ENCODE data around the gene CD44. TPM values are rescaled to one million over a fixed set of nuclear protein-coding genes. Genes with fewer than 3 reads are reported as not detected.

Gene CD44
- total RNA-seq, 1 experiment from 2014 or later, result 6.1 TPM

DNA sequence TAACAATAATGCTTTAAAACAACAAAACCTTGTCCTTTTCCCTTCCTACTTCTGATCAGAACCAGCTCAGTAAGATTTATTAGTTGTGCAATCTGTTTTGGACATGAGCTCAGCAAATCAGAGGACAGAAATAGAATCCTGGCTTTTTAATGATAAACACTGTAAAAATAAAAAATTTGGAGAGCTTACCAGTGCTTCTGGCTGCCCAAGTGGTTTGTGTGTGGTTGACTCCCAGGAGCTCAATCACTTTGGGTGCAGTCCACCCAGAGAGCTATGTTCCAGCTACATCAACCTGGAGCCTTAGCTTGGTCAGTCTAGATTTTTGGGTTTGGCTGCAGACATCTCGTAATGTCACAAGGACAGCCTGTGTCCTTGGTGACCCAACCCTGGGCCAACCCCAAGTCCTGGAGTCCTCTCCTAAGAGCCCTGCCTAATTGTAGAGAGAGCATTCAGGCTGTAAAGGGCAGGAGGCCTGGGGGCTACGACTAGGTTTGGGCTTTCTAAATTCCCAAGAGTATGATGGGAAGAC lies 28.5 kb downstream of the CD44 start:
- Histone ChIP-seq H3K79me1 (ENCODE audit: insufficient read depth, low read depth, low read length, poor library complexity, severe bottlenecking) (no peaks in the 10 kb centered on the region), H3K27me3 (ENCODE audit: insufficient read depth, low read length) (no peaks in the 10 kb centered on the region), H3K4me1 (ENCODE audit: insufficient read depth, low read length) (peaks cover 6% of the 10 kb centered on the region; the same call in 1 of the 2 replicates)

More for the DNA sequence above, 28.5 kb downstream of the CD44 start:
- Mint-ChIP-seq H3K27ac (no peak overlapping the region), H3K4me1 (peaks cover 12 to 14% of the 10 kb centered on the region in 2 experiments), H3K4me3 (no peak overlapping the region), H3K27me3 (ENCODE audit: low read depth) (no peaks in the 10 kb centered on the region), H3K9me3 (no peaks in the 10 kb centered on the region), H3K36me3 (ENCODE audit: insufficient read depth in 1 of 3, low read depth in 3 of 3) (no peaks in the 10 kb centered on the region)
- H4K20me1 ChIP-seq (ENCODE audit: control insufficient read depth, insufficient read depth, insufficient read length), result no peaks in the 10 kb centered on the region
- H2BK120ac ChIP-seq (ENCODE audit: low read depth, low read length, poor library complexity, severe bottlenecking), result no peak overlapping the region
- no CpG with 5 or more reads among the region's 2 CpGs for WGBS (ENCODE audit: extremely low coverage, insufficient read length, low lambda C conversion rate)
- no peak overlapping the region for H2BK20ac ChIP-seq (ENCODE audit: low read depth, low read length, poor library complexity, severe bottlenecking)
- no peak overlapping the region for H4K8ac ChIP-seq (replicated peaks; ENCODE audit: insufficient read length, low read depth, low read length)
- H2AFZ ChIP-seq (ENCODE audit: low read length), result no peak overlapping the region
- H2AK5ac ChIP-seq (ENCODE audit: insufficient read length, low read length), result no peak overlapping the region
- no peak for DNase-seq
- H3K4ac ChIP-seq (ENCODE audit: low read depth, low read length), result no peak overlapping the region
- no peak overlapping the region for H2BK15ac ChIP-seq (ENCODE audit: low read depth, low read length)
- H3K79me2 ChIP-seq (ENCODE audit: insufficient read depth, low read length), result no peaks in the 10 kb centered on the region
- H3K9ac ChIP-seq (ENCODE audit: extremely low read depth, insufficient read length, low read length), result no peak overlapping the region
- no peak overlapping the region for H4K5ac ChIP-seq (ENCODE audit: insufficient read length, low read depth, low read length)
- no peak overlapping the region for H4K91ac ChIP-seq (ENCODE audit: insufficient read length, low read depth, low read length)
- H3K27ac ChIP-seq (ENCODE audit: insufficient read length, low read depth, low read length), result no peak overlapping the region
- no peaks in the 10 kb centered on the region for H3K9me3 ChIP-seq (ENCODE audit: control insufficient read depth, low read depth, low read length)
- H2BK12ac ChIP-seq (ENCODE audit: insufficient read length, low read depth, low read length), result no peak overlapping the region
- no peak overlapping the region for H3T11ph ChIP-seq (ENCODE audit: low read length)
- no peaks in the 10 kb centered on the region for H3K23me2 ChIP-seq (ENCODE audit: insufficient read length, low read depth, low read length, poor library complexity, severe bottlenecking)
- H3K18ac ChIP-seq (ENCODE audit: insufficient read length, low read depth, low read length), result no peak overlapping the region
- H3K23ac ChIP-seq (ENCODE audit: insufficient read length, low read depth, low read length), result no peak overlapping the region
- no peak overlapping the region for H3K56ac ChIP-seq (ENCODE audit: insufficient read length, low read depth, low read length)
- no peak overlapping the region for H3K14ac ChIP-seq (ENCODE audit: insufficient read depth, low read length)
- H2BK5ac ChIP-seq (ENCODE audit: insufficient read length, low read length), result no peak overlapping the region
- H3K4me2 ChIP-seq (ENCODE audit: insufficient read depth, insufficient read length, low read length), result no peak overlapping the region
- no peak for TF ChIP-seq CTCF (conservative IDR thresholded peaks at IDR 0.05)
